Measurements from ENCODE around the gene KIAA0586. TPM values are rescaled to one million over a fixed set of nuclear protein-coding genes. Genes with fewer than 3 reads are reported as not detected.
"Not testable (repeated sequence)": the region's sequence is repeated elsewhere in the genome, so short reads cannot be mapped to it uniquely, and the experiment has no call there.

KIAA0586 gene
- total RNA-seq, 1 donor from 2014 or later, result 20.1 TPM

DNA sequence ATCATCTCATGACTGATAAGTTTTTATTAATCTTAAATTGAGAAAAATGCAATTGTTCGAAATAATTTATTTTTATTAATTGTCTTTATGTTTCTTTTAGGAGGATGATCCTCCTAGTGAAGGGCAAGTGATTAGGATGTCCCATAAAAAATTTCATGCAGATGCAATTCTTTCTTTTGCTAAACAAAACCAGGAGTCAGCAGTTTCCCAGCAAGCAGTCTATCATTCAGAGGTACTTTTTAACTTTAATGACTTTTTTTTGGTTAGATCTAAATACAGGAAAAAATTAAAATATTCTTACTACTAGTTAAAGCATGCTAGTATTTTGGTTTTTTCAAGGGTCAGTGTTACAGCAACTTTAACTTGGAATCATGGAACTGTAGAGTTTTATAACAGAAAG, 64.5 kb downstream of the KIAA0586 start:
- Histone ChIP-seq H3K4me3 (no peak overlapping the region), H3K4me1 (no peaks in the 10 kb centered on the region), H3K27ac (no peak overlapping the region), H3K27me3 (no peaks in the 10 kb centered on the region), H3K9me3 (no peaks in the 10 kb centered on the region), H3K36me3 (peaks cover 12 to 49% of the 10 kb centered on the region in 2 donors)
- no peak for DNase-seq (ENCODE audit: low spot score in 2 of 2)
- intact Hi-C loops (cut with DNase I), result no loop called here
- TF ChIP-seq CTCF (IDR thresholded peaks at IDR 0.05), result no peak

DNA sequence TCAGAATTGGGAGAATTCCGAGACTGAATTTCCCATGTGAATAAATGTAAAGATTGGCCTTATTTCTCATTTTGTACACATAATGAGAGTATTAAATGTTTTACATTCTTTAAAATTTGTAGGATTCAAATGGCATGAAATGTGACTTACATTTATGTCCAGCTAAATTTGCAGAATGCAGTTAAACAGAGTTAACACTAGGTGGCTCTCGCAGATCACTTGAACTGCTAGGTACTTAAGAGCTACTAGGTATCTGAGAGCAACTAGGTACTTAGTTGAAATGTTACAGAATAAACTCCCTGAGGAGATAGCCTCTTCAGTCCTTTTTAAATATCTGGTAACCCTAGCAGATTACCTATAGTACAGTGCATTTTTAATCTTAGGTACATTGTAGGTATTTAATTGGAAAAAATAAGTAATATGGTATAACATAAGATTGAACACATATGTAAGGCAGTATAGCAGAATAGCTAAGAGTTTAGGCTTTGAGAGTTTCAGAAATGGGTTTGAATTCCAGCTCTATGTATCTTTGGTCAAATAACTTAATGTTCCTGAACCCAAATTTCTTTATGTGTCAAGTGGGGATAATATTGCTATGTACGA, 73.8 kb downstream of the KIAA0586 start:
- DNase-seq (ENCODE audit: low spot score in 2 of 2), result no peak

GRCh38 chr14:58513272-58513671, 85.8 kb downstream of the KIAA0586 start:
- DNase-seq (ENCODE audit: low spot score in 2 of 2), result no peak
- intact Hi-C loops (cut with DNase I), result no loop called here
- Histone ChIP-seq H3K36me3 (peaks cover 0 to 21% of the 10 kb centered on the region in 2 donors), H3K27ac (no peak overlapping the region), H3K27me3 (no peaks in the 10 kb centered on the region), H3K4me1 (no peaks in the 10 kb centered on the region), H3K9me3 (no peaks in the 10 kb centered on the region), H3K4me3 (no peak overlapping the region)
- no peak for TF ChIP-seq CTCF (IDR thresholded peaks at IDR 0.05)

More for the DNA sequence above, 73.8 kb downstream of the KIAA0586 start:
- Histone ChIP-seq H3K27me3 (no peaks in the 10 kb centered on the region), H3K4me1 (no peaks in the 10 kb centered on the region), H3K4me3 (no peak overlapping the region), H3K9me3 (no peaks in the 10 kb centered on the region), H3K27ac (no peak overlapping the region), H3K36me3 (peaks cover 17 to 28% of the 10 kb centered on the region in 2 donors)
- TF ChIP-seq CTCF (IDR thresholded peaks at IDR 0.05), result peak; percentile 70 to 88 (median 79)
- intact Hi-C loops (cut with DNase I), result loop anchor here (1.0 to 5.0 kb wide), 3 partner anchors 71 to 621 kb away; no protein-coding TSS in a partner anchor

DNA sequence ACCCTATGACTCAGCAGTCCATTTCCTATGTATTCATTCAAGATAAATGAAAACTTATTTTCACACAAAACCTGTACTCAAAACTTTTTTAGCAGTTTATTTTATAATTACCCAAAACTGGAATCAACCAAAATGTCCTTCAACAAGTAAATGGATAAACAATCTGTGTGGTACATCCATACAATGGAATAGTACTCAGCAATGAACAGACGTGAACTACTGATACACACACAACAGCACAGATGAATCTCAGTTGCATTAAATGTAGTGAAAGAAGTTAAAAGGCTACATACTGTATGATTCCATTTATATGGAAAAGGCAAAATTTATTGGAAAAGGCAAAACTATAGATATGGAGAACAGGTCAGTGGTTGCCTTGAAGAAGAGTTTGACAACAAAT, 90.1 kb downstream of the KIAA0586 start:
- TF ChIP-seq CTCF (IDR thresholded peaks at IDR 0.05), result no peak
- Histone ChIP-seq H3K27ac (no peak overlapping the region), H3K27me3 (no peaks in the 10 kb centered on the region), H3K9me3 (no peaks in the 10 kb centered on the region), H3K4me1 (no peaks in the 10 kb centered on the region), H3K4me3 (no peak overlapping the region), H3K36me3 (peaks cover 2 to 14% of the 10 kb centered on the region in 2 donors)
- intact Hi-C loops (cut with DNase I), result no loop called here
- DNase-seq (ENCODE audit: low spot score in 2 of 2), result no peak

GRCh38 chr14:58525691-58526090, 98.2 kb downstream of the KIAA0586 start:
- Histone ChIP-seq H3K36me3 (peaks cover 0 to 10% of the 10 kb centered on the region in 2 donors), H3K9me3 (peaks cover 3 to 11% of the 10 kb centered on the region in 2 donors)
- H3K4me1 ChIP-seq; H3K27me3 ChIP-seq; DNase-seq (ENCODE audit: low spot score in 2 of 2); H3K4me3 ChIP-seq; intact Hi-C loops (cut with DNase I); H3K27ac ChIP-seq: not testable (repeated sequence)

DNA sequence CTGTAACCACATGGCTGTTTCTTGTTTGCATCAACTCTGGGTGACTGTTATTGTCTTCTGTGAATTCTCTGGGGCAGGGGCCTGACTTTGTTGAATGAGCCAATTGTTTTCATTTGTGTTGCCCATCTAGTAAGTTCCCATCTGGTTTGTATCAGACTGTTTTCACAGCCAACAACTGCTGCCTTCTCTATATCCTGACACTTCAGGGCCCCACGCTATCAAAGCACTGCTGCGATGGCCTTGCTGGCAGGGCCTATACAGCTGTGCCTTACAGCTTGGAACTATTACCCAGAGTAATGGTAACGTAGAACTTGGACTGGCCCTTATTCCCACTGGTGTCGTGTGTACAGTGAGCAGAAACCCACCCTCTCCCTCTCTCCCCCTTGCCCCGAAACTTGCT, 105.9 kb downstream of the KIAA0586 start:
- Histone ChIP-seq H3K27me3 (no peaks in the 10 kb centered on the region), H3K9me3 (peaks cover 3 to 11% of the 10 kb centered on the region in 2 donors), H3K4me3 (no peak overlapping the region), H3K4me1 (peaks cover 7 to 20% of the 10 kb centered on the region in 2 donors), H3K36me3 (no peaks in the 10 kb centered on the region), H3K27ac (peak overlapping the region; percentile 83 to 94)
- DNase-seq (ENCODE audit: low spot score in 2 of 2), result no peak
- intact Hi-C loops (cut with DNase I), result no loop called here
- TF ChIP-seq CTCF (IDR thresholded peaks at IDR 0.05), result no peak

Measured in ascending aorta (tissue), 2 donors.